ENCODE measurements around the gene BIRC5. TPM values are rescaled to one million over a fixed set of nuclear protein-coding genes. Genes with fewer than 3 reads are reported as not detected.
A peak's percentile ranks its signal among the peaks of the same experiment; 100 is the strongest.

The BIRC5 gene
- total and polyA plus RNA-seq, 8 donors, result 0.12 to 1.7 (median 0.77) TPM; not detected in 1

GRCh38 chr17:78230252-78230962 is 16.4 kb downstream of the BIRC5 start:
- Histone ChIP-seq H3K36me3 (no peaks in the 10 kb centered on the region), H3K27ac (no peak overlapping the region), H3K27me3 (peaks cover 0 to 19% (median 0%) of the 10 kb centered on the region in 4 donors), H3K4me1 (no peaks in the 10 kb centered on the region), H3K9me3 (no peaks in the 10 kb centered on the region), H3K4me3 (no peak overlapping the region)
- FAIRE-seq (no peak), ATAC-seq (peak in 1 of 4 donors; percentile 57), DNase-seq (no peak)
- TF ChIP-seq CTCF (IDR thresholded peaks at IDR 0.05), result no peak
- intact Hi-C loops (cut with DNase I), result no loop called here
- 33 to 34% methylated on average over 13 of the region's 13 CpGs for WGBS, 2 donors

- FAIRE-seq, result no peak
- H3K36me3 ChIP-seq, result no peaks in the 10 kb centered on the region
- no peak within 1 kb of the TSS for H3K27ac ChIP-seq
- H3K9me3 ChIP-seq, result no peaks in the 10 kb centered on the region
- peaks cover 0 to 19% (median 0%) of the 10 kb centered on the region in 4 donors for H3K27me3 ChIP-seq
- H3K4me1 ChIP-seq, result no peaks in the 10 kb centered on the region
- no peak for ATAC-seq
- no peak for TF ChIP-seq CTCF (IDR thresholded peaks at IDR 0.05)
- H3K4me3 ChIP-seq, result no peak within 1 kb of the TSS
- peak in 2 of 6 donors; percentile 24 to 70 for DNase-seq
- intact Hi-C loops (cut with DNase I), result no loop called here
- WGBS, 2 donors, result 20 to 28% methylated on average over 33 to 52 of the region's 52 CpGs
Measured at GRCh38 chr17:78230996-78231935, 17.2 kb downstream of the BIRC5 start, which contains the start of gene TMEM235. TMEM235 (plus strand) TSS chr17:78231631; CDS start chr17:78232024, 393 bp downstream.

- no peak for TF ChIP-seq CTCF (IDR thresholded peaks at IDR 0.05)
- H3K4me1 ChIP-seq, result no peaks in the 10 kb centered on the region
- H3K27ac ChIP-seq, result no peak overlapping the region
- ATAC-seq (peak in 1 of 4 donors; percentile 42), FAIRE-seq (no peak), DNase-seq (peak in 2 of 6 donors; percentile 23 to 62)
- 18 to 30% methylated on average over 27 to 55 of the region's 55 CpGs for whole genome bisulfite sequencing, 2 donors
- H3K4me3 ChIP-seq, result no peak overlapping the region
- no peaks in the 10 kb centered on the region for H3K36me3 ChIP-seq
- peaks cover 0 to 19% (median 0%) of the 10 kb centered on the region in 4 donors for H3K27me3 ChIP-seq
- intact Hi-C loops (cut with DNase I), result no loop called here
- H3K9me3 ChIP-seq, result no peaks in the 10 kb centered on the region
Measured at GRCh38 chr17:78231991-78232858, 18.2 kb downstream of the BIRC5 start.

- Histone ChIP-seq H3K27me3 (peaks cover 0 to 19% (median 0%) of the 10 kb centered on the region in 4 donors), H3K27ac (no peak overlapping the region), H3K9me3 (no peaks in the 10 kb centered on the region), H3K36me3 (no peaks in the 10 kb centered on the region), H3K4me3 (no peak overlapping the region), H3K4me1 (no peaks in the 10 kb centered on the region)
- WGBS, 2 donors, result 82 to 93% methylated on average over 2 of the region's 2 CpGs
- FAIRE-seq (no peak), ATAC-seq (no peak), DNase-seq (no peak)
- TF ChIP-seq CTCF (IDR thresholded peaks at IDR 0.05), result no peak
- intact Hi-C loops (cut with DNase I), result no loop called here
Measured at GRCh38 chr17:78232859-78233173, 18.8 kb downstream of the BIRC5 start.
